ENCODE measurements around the gene MANSC4. TPM values are rescaled to one million over a fixed set of nuclear protein-coding genes. Genes with fewer than 3 reads are reported as not detected.

Gene MANSC4
- total and polyA plus RNA-seq, 2 donors (not counting 3 experiments of a cell fraction or from before 2014, with no cell fraction given), result not detected

DNA sequence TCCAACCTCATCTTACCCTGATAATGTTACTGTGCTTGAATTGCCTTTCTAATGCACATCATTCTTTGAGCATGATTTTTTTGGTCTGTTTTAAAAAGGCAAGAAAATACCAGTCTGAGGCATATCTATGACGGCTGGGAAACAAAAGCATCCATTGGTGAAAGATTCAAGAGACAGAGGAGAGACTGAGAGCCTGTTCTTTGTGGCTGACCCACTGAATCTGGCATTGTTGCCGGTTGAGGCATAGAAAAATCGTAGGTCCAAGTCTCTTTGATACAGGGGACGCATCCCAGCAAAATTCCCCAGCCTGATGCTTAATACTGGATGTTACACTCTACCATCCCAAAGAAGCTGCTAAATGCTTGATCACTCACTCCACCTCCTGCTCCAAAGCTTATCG lies 2.9 kb downstream of the MANSC4 start:
- POLR2A ChIA-PET, result no interaction called here
- Histone ChIP-seq H3K9ac (replicated peaks; ENCODE audit: extremely low read depth, insufficient read depth, low read length) (no peak overlapping the region), H2AFZ (ENCODE audit: low read depth, low read length) (no peak overlapping the region), H4K20me1 (replicated peaks; ENCODE audit: control insufficient read depth, extremely low read depth, insufficient read depth, low read length) (no peaks in the 10 kb centered on the region), H3K27ac (ENCODE audit: insufficient read depth, low read depth, low read length) (no peak overlapping the region), H3K9me1 (replicated peaks; ENCODE audit: control insufficient read depth, extremely low read depth, insufficient read depth, low read length) (no peaks in the 10 kb centered on the region), H3K4me1 (ENCODE audit: control insufficient read depth, extremely low read depth, insufficient read depth, low read length) (peaks cover 37% of the 10 kb centered on the region), H3K27me3 (ENCODE audit: control insufficient read depth in 2 of 2, insufficient read depth in 2 of 2, low read length in 2 of 2) (no peaks in the 10 kb centered on the region), H3K79me2 (ENCODE audit: control insufficient read depth, insufficient read depth, low read length) (peaks cover 16% of the 10 kb centered on the region), H3K9me3 (replicated peaks; ENCODE audit: control insufficient read depth, insufficient read depth, low read length) (no peaks in the 10 kb centered on the region), H3K4me2 (ENCODE audit: insufficient read depth, low read length) (no peak overlapping the region), H3K4me3 (replicated peaks in 1 of 3; ENCODE audit: insufficient read depth in 1 of 3, low read depth in 1 of 3, low read length in 3 of 3) (no peak overlapping the region), H3K36me3 (ENCODE audit: control insufficient read depth in 2 of 2, extremely low read depth in 1 of 2, insufficient read depth in 2 of 2, low read length in 2 of 2) (no peaks in the 10 kb centered on the region)
- FAIRE-seq (no peak), DNase-seq (ENCODE audit: low read depth, low spot score) (no peak)
- intact Hi-C loops (cut with micrococcal nuclease) (no loop called here), dilution Hi-C loops (cut with MboI; ENCODE audit: extremely low pct_ligation_motif_present, low sequenced_read_pairs) (no loop called here)
- BruUV-seq (replicated peaks), result no TSS peak
- CTCF ChIA-PET, result no interaction called here
- TF ChIP-seq JUN (IDR thresholded peaks at IDR 0.05; ENCODE audit: borderline replicate concordance, insufficient read depth, insufficient read length, low read depth) (no peak), EZH2 (IDR thresholded peaks at IDR 0.05; ENCODE audit: borderline replicate concordance, low read depth, low read length, severe bottlenecking) (no peak)

DNA sequence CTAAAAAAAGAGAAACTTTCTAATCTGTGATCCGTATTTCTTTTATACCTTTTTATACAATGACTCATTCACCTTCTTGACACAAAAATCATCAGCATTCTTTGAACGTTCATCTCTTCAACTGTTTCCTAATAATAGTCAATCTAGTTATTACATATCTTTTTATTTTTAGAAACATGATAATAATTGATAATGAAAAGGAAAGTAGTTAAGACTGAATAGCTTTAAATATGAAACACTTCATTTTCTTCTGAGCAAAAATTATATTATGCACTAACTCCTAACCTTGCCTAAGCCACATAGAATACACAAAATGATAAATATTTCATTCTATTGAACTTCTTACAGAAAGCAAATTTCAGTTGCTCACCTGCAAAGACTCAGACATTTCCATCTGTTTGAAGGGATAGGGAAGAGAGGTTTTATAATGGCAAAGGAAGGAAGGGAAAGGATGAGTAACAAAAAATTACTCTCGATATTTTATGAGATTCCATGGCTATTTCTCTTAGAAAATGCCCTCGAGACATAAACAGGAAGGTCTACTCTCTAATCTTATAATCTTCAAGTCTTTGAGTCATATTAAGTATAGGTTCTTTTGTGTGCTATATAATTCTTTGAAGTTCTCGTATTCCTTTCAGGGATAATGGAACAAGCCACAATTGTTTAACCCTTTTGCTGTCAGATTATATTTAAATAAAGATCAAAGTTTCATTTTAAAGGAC lies 7.5 kb downstream of the MANSC4 start:
- H3K36me3 ChIP-seq (ENCODE audit: control insufficient read depth in 2 of 2, extremely low read depth in 1 of 2, insufficient read depth in 2 of 2, low read length in 2 of 2), result no peaks in the 10 kb centered on the region
- dilution Hi-C loops (cut with MboI; ENCODE audit: extremely low pct_ligation_motif_present, low sequenced_read_pairs) (no loop called here), intact Hi-C loops (cut with micrococcal nuclease) (loop anchor here (2.0 kb wide), 1 partner anchor 50 kb away; no protein-coding TSS in a partner anchor)
- no peaks in the 10 kb centered on the region for H4K20me1 ChIP-seq (replicated peaks; ENCODE audit: control insufficient read depth, extremely low read depth, insufficient read depth, low read length)
- TF ChIP-seq GATA2 (IDR thresholded peaks at IDR 0.05; ENCODE audit: insufficient read depth, insufficient read length, low read depth, low read length) (peak; percentile 69), FOS (IDR thresholded peaks at IDR 0.05; ENCODE audit: borderline replicate concordance, insufficient read depth, low read length) (peak; percentile 31)
- TF ChIP-seq, protein P1, sequence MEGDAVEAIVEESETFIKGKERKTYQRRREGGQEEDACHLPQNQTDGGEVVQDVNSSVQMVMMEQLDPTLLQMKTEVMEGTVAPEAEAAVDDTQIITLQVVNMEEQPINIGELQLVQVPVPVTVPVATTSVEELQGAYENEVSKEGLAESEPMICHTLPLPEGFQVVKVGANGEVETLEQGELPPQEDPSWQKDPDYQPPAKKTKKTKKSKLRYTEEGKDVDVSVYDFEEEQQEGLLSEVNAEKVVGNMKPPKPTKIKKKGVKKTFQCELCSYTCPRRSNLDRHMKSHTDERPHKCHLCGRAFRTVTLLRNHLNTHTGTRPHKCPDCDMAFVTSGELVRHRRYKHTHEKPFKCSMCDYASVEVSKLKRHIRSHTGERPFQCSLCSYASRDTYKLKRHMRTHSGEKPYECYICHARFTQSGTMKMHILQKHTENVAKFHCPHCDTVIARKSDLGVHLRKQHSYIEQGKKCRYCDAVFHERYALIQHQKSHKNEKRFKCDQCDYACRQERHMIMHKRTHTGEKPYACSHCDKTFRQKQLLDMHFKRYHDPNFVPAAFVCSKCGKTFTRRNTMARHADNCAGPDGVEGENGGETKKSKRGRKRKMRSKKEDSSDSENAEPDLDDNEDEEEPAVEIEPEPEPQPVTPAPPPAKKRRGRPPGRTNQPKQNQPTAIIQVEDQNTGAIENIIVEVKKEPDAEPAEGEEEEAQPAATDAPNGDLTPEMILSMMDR (IDR thresholded peaks at IDR 0.05; ENCODE audit: extremely low read depth in 1 of 2, insufficient read depth in 1 of 2, low read depth in 1 of 2, low read length in 2 of 2), result no peak
- no peaks in the 10 kb centered on the region for H3K9me1 ChIP-seq (replicated peaks; ENCODE audit: control insufficient read depth, extremely low read depth, insufficient read depth, low read length)
- FAIRE-seq, result peak; percentile 49
- peak overlapping the region; percentile 90 for H3K4me2 ChIP-seq (ENCODE audit: insufficient read depth, low read length)
- peak overlapping the region; percentile 44 for H2AFZ ChIP-seq (ENCODE audit: low read depth, low read length)
- POLR2A ChIA-PET, result no interaction called here
- H3K79me2 ChIP-seq (ENCODE audit: control insufficient read depth, insufficient read depth, low read length), result no peaks in the 10 kb centered on the region
- peak overlapping the region; percentile 63 for H3K27ac ChIP-seq (ENCODE audit: insufficient read depth, low read depth, low read length)
- DNase-seq (ENCODE audit: low read depth, low spot score), result peak; percentile 56
- no peaks in the 10 kb centered on the region for H3K27me3 ChIP-seq (ENCODE audit: control insufficient read depth in 2 of 2, insufficient read depth in 2 of 2, low read length in 2 of 2)
- CTCF ChIA-PET, result interaction anchor here (0.9 to 1.8 kb wide), 2 partner anchors 49 to 67 kb away, joined by 3 to 4 read pairs; no protein-coding TSS in a partner anchor
- peak overlapping the region; percentile 42 for H3K9ac ChIP-seq (replicated peaks; ENCODE audit: extremely low read depth, insufficient read depth, low read length)
- H3K4me3 ChIP-seq (replicated peaks in 1 of 3; ENCODE audit: insufficient read depth in 1 of 3, low read depth in 1 of 3, low read length in 3 of 3), result no peak overlapping the region
- peaks cover 26% of the 10 kb centered on the region for H3K4me1 ChIP-seq (ENCODE audit: control insufficient read depth, extremely low read depth, insufficient read depth, low read length)
- BruUV-seq (replicated peaks), result TSS peak; percentile 57
- H3K9me3 ChIP-seq (replicated peaks; ENCODE audit: control insufficient read depth, insufficient read depth, low read length), result no peaks in the 10 kb centered on the region

Data from endothelial cell of umbilical vein (primary cell).